ENCODE results near the gene PRUNE2.

- TF ChIP-seq CTCF (IDR thresholded peaks at IDR 0.05) (no peak), POLR2A (IDR thresholded peaks at IDR 0.05) (no peak)
These were observed 25.7 kb downstream of the PRUNE2 start for GRCh38 chr9:76880210-76880609.
